HEK293 (cell line): ENCODE results near the gene SRSF4.

ENCODE experiments used
- CTCF ChIA-PET: fragments of 350-600 bp; formaldehyde crosslinking; extraction: SDS; loops from one replicate; lab custom pipeline; 2021; ENCODE audit warnings: antibody characterized with exemption; lab: Yijun Ruan, JAX
- POLR2A ChIA-PET: fragments of 300-600 bp; formaldehyde crosslinking; extraction: SDS; loops from one replicate; lab custom pipeline; 2020; ENCODE audit warnings: antibody characterized with exemption, inconsistent platforms; lab: Yijun Ruan, JAX
- H3K27ac ChIP-seq: fragments of 200-500 bp; sonication (Bioruptor generic); 2 replicates; pipeline ENCODE4 v1.5.1; 2014; ENCODE audit warnings: low read depth, low read length, control low read depth, inconsistent platforms; ENCODE audit errors: extremely low read depth
- H3K36me3 ChIP-seq, 2 experiments: fragments of 200-500 bp in 1 of 2; sonication (Bioruptor generic) in 1 of 2; 1 replicate in 1 of 2; 2 replicates in 1 of 2; pipeline ENCODE4 v1.5.1; 2014 to 2017; ENCODE audit warnings: inconsistent platforms in 2 of 2, low read length in 2 of 2; ENCODE audit not compliant: control insufficient read depth in 2 of 2, insufficient read depth in 1 of 2
- H3K4me1 ChIP-seq: fragments of 200-500 bp; sonication (Bioruptor generic); 2 replicates; pipeline ENCODE4 v1.5.1; 2014; ENCODE audit warnings: mild to moderate bottlenecking, low read length, inconsistent platforms; ENCODE audit not compliant: control insufficient read depth, insufficient read depth
- H3K4me3 ChIP-seq: 2 replicates; pipeline ENCODE4 v1.5.1; 2011; ENCODE audit warnings: low read depth, mild to moderate bottlenecking, control low read depth, low read length, moderate library complexity
- H3K9me3 ChIP-seq: fragments of 200-500 bp; sonication (Bioruptor generic); 2 replicates; pipeline ENCODE4 v1.5.1; 2014; ENCODE audit warnings: low read depth, low read length, inconsistent platforms; ENCODE audit not compliant: control insufficient read depth, insufficient read depth
- EGR2 ChIP-seq: fragments of 450-650 bp; formaldehyde crosslinking; IDR thresholded peaks from 2 replicates; pipeline ENCODE4 v1.5.1; 2016; ENCODE audit warnings: low read depth, missing biosample characterization, missing genetic modification characterization
- OVOL3 ChIP-seq: fragments of 450-650 bp; formaldehyde crosslinking; IDR thresholded peaks from 2 replicates; pipeline ENCODE4 v1.5.1; 2016; ENCODE audit warnings: missing biosample characterization, missing genetic modification characterization
- PRDM1 ChIP-seq: fragments of 450-650 bp; formaldehyde crosslinking; IDR thresholded peaks from 2 replicates; pipeline ENCODE4; 2016; ENCODE audit warnings: missing biosample characterization, missing genetic modification characterization
- SCRT2 ChIP-seq: fragments of 450-650 bp; formaldehyde crosslinking; IDR thresholded peaks from 2 replicates; pipeline ENCODE4 v1.5.1; 2016; ENCODE audit warnings: missing biosample characterization, missing genetic modification characterization
- ZBTB1 ChIP-seq: fragments of 450-650 bp; formaldehyde crosslinking; IDR thresholded peaks from 2 replicates; pipeline ENCODE4 v1.5.1; 2016; ENCODE audit warnings: missing biosample characterization, missing genetic modification characterization
- ZBTB8A ChIP-seq: fragments of 450-650 bp; formaldehyde crosslinking; IDR thresholded peaks from 2 replicates; pipeline ENCODE4 v1.5.1; 2016; ENCODE audit warnings: missing biosample characterization, missing genetic modification characterization
- ZFP41 ChIP-seq: fragments of 450-650 bp; formaldehyde crosslinking; IDR thresholded peaks from 2 replicates; pipeline ENCODE4 v1.5.1; 2016; ENCODE audit warnings: missing biosample characterization, missing genetic modification characterization, borderline replicate concordance
- ZNF121 ChIP-seq: fragments of 450-650 bp; formaldehyde crosslinking; IDR thresholded peaks from 2 replicates; pipeline ENCODE4 v1.5.1; 2016; ENCODE audit warnings: missing biosample characterization, missing genetic modification characterization
- ZNF169 ChIP-seq: fragments of 450-650 bp; formaldehyde crosslinking; IDR thresholded peaks from 2 replicates; pipeline ENCODE4 v1.5.1; 2016; ENCODE audit warnings: missing biosample characterization, missing genetic modification characterization
- ZNF2 ChIP-seq: fragments of 450-650 bp; formaldehyde crosslinking; IDR thresholded peaks from 2 replicates; pipeline ENCODE4 v1.5.1; 2016; ENCODE audit warnings: missing biosample characterization, missing genetic modification characterization
- ZNF223 ChIP-seq: fragments of 450-650 bp; formaldehyde crosslinking; IDR thresholded peaks from 2 replicates; pipeline ENCODE4 v1.5.1; 2016; ENCODE audit warnings: missing biosample characterization, missing genetic modification characterization
- ZNF24 ChIP-seq: fragments of 450-650 bp; formaldehyde crosslinking; IDR thresholded peaks from 2 replicates; pipeline ENCODE4 v1.5.1; 2016; ENCODE audit warnings: missing biosample characterization, missing genetic modification characterization
- ZNF561 ChIP-seq: fragments of 450-650 bp; IDR thresholded peaks from 2 replicates; pipeline ENCODE4 v1.5.1; 2018; ENCODE audit warnings: missing biosample characterization, missing genetic modification characterization, borderline replicate concordance
- ZNF654 ChIP-seq: fragments of 450-650 bp; formaldehyde crosslinking; IDR thresholded peaks from 2 replicates; pipeline ENCODE4 v1.5.1; 2016; ENCODE audit warnings: low read depth, missing biosample characterization, missing genetic modification characterization
- TF ChIP-seq, protein P1 (sequence below): fragments of 450-650 bp; formaldehyde crosslinking; IDR thresholded peaks from 2 replicates; pipeline ENCODE4 v1.5.1; 2016; ENCODE audit warnings: missing biosample characterization, missing genetic modification characterization
- TF ChIP-seq, protein P2 (sequence below): fragments of 450-650 bp; formaldehyde crosslinking; IDR thresholded peaks from 2 replicates; pipeline ENCODE4 v1.5.1; 2016; ENCODE audit warnings: missing biosample characterization, missing genetic modification characterization
- TF ChIP-seq, protein P3 (sequence below): fragments of 450-650 bp; formaldehyde crosslinking; IDR thresholded peaks from 2 replicates; pipeline ENCODE4; 2016; ENCODE audit warnings: missing biosample characterization, missing genetic modification characterization
- TF ChIP-seq, protein P4 (sequence below): fragments of 450-650 bp; formaldehyde crosslinking; IDR thresholded peaks from 2 replicates; pipeline ENCODE4 v1.5.1; 2016; ENCODE audit warnings: missing biosample characterization, missing genetic modification characterization
- TF ChIP-seq, protein P5 (sequence below): fragments of 450-650 bp; formaldehyde crosslinking; IDR thresholded peaks from 2 replicates; pipeline ENCODE4 v1.5.1; 2016; ENCODE audit warnings: missing biosample characterization, missing genetic modification characterization
- TF ChIP-seq, protein P6 (sequence below): fragments of 450-650 bp; formaldehyde crosslinking; IDR thresholded peaks from 2 replicates; pipeline ENCODE4 v1.5.1; 2016; ENCODE audit warnings: missing biosample characterization, missing genetic modification characterization
- TF ChIP-seq, protein P7 (sequence below): fragments of 450-650 bp; formaldehyde crosslinking; IDR thresholded peaks from 2 replicates; pipeline ENCODE4 v1.5.1; 2017; ENCODE audit warnings: missing biosample characterization, missing genetic modification characterization

Gene SRSF4

DNA sequence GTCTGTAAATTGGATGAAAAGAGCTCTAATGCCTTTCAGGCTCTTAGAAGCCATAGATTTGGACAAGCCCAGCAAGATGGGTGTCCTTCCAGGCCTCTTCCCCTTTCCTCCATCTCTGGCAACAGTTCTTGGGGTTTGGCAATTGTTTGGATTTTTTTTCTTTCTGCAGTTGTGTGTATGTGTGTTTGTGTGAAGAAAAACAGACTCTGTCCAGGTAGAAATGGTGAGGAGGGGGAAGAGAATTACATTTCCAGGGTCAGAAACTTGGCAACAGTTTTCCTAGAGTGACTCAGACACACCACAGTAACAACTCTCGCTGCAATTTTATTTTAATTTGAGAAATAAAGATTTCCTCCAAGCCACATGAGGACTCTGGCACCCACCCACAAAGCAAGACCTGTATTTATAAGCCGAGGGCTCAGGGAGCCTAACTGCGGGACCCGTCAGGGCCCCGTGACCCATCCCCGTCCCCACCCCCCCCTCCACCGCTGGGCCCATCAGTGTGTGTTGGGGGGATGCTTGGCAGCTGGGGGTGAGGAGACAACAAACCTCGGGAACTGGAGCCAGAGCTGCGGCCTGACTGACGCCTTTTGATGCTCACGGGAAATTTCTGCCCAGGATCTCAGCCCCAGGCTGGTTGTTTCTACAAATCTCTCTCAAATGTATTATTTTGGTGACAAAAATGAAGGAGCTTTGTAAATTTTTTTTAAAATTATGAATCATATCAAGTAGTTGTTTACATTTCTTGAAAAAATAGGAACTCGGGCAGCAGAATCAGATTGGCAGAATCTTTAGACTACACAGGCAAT, 62.4 kb downstream of the SRSF4 start (continued):
- TF ChIP-seq ZNF169 (tag by site-specific recombination): no peak
- TF ChIP-seq, protein P1, sequence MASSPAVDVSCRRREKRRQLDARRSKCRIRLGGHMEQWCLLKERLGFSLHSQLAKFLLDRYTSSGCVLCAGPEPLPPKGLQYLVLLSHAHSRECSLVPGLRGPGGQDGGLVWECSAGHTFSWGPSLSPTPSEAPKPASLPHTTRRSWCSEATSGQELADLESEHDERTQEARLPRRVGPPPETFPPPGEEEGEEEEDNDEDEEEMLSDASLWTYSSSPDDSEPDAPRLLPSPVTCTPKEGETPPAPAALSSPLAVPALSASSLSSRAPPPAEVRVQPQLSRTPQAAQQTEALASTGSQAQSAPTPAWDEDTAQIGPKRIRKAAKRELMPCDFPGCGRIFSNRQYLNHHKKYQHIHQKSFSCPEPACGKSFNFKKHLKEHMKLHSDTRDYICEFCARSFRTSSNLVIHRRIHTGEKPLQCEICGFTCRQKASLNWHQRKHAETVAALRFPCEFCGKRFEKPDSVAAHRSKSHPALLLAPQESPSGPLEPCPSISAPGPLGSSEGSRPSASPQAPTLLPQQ: no peak
- no peak for TF ChIP-seq ZBTB8A (tag by site-specific recombination)
- no peak for TF ChIP-seq ZNF654 (tag by site-specific recombination)
- no peak for TF ChIP-seq ZFP41 (tag by site-specific recombination)
- TF ChIP-seq ZNF2: no peak
- TF ChIP-seq, protein P2, sequence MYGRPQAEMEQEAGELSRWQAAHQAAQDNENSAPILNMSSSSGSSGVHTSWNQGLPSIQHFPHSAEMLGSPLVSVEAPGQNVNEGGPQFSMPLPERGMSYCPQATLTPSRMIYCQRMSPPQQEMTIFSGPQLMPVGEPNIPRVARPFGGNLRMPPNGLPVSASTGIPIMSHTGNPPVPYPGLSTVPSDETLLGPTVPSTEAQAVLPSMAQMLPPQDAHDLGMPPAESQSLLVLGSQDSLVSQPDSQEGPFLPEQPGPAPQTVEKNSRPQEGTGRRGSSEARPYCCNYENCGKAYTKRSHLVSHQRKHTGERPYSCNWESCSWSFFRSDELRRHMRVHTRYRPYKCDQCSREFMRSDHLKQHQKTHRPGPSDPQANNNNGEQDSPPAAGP (tag by site-specific recombination): no peak
- no peak for TF ChIP-seq PRDM1 (tag by site-specific recombination)
- no peak for TF ChIP-seq ZBTB1
- TF ChIP-seq, protein P3, sequence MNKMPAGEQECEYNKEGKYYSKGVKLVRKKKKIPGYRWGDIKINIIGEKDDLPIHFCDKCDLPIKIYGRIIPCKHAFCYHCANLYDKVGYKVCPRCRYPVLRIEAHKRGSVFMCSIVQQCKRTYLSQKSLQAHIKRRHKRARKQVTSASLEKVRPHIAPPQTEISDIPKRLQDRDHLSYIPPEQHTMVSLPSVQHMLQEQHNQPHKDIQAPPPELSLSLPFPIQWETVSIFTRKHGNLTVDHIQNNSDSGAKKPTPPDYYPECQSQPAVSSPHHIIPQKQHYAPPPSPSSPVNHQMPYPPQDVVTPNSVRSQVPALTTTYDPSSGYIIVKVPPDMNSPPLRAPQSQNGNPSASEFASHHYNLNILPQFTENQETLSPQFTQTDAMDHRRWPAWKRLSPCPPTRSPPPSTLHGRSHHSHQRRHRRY (tag by site-specific recombination): no peak
- no peak for TF ChIP-seq ZNF121 (tag by site-specific recombination)
- TF ChIP-seq ZNF561 (tag by site-specific recombination): no peak

GRCh38 chr1:29117381-29117780, 64.3 kb downstream of the SRSF4 start:
- CTCF ChIA-PET: interaction anchor here (0.6 to 2.0 kb wide), 6 partner anchors 10 to 85 kb away, joined by 3 to 7 read pairs (median 6); no protein-coding TSS in a partner anchor
- POLR2A ChIA-PET: no interaction called here
- TF ChIP-seq ZNF24 (tag by site-specific recombination): no peak
- TF ChIP-seq, protein P4, sequence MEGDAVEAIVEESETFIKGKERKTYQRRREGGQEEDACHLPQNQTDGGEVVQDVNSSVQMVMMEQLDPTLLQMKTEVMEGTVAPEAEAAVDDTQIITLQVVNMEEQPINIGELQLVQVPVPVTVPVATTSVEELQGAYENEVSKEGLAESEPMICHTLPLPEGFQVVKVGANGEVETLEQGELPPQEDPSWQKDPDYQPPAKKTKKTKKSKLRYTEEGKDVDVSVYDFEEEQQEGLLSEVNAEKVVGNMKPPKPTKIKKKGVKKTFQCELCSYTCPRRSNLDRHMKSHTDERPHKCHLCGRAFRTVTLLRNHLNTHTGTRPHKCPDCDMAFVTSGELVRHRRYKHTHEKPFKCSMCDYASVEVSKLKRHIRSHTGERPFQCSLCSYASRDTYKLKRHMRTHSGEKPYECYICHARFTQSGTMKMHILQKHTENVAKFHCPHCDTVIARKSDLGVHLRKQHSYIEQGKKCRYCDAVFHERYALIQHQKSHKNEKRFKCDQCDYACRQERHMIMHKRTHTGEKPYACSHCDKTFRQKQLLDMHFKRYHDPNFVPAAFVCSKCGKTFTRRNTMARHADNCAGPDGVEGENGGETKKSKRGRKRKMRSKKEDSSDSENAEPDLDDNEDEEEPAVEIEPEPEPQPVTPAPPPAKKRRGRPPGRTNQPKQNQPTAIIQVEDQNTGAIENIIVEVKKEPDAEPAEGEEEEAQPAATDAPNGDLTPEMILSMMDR (tag by site-specific recombination): 0 out of 2 replicates have a peak, but pooled peaks have one; percentile 23
- no peaks in the 10 kb centered on the region for H3K4me1 ChIP-seq
- no peak overlapping the region for H3K27ac ChIP-seq
- no peaks in the 10 kb centered on the region for H3K9me3 ChIP-seq
- H3K36me3 ChIP-seq: peaks cover 6 to 48% of the 10 kb centered on the region in 2 experiments; a peak in 2 of 3 replicates
- H3K4me3 ChIP-seq: no peak overlapping the region

DNA sequence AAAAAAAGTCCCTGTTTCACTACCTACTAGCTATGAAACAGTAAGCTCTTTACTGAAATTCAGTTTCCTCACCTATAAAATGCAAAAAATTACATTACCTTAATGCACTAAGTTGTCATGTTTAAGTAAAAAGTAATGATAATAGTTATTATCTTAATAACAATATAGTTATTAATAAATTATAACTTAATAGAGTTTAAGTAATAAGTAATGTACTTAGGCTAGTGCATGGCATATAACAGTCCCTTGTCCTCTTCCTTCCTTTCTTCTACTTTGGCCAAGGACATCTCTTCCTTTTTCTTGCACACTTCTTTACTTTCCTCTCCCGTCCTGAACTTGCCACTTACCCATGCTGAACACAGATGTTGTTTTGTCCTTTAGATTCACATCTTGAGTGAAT, 67.0 kb downstream of the SRSF4 start:
- ChIA-PET POLR2A (no interaction called here), CTCF (interaction anchor here (0.7 to 0.9 kb wide), 2 partner anchors 88 to 129 kb away, joined by 3 read pairs; no protein-coding TSS in a partner anchor)
- peaks cover 7 to 64% of the 10 kb centered on the region in 2 experiments; a peak in 2 of 3 replicates for H3K36me3 ChIP-seq
- H3K27ac ChIP-seq: no peak overlapping the region
- H3K4me1 ChIP-seq: no peaks in the 10 kb centered on the region
- H3K9me3 ChIP-seq: no peaks in the 10 kb centered on the region
- H3K4me3 ChIP-seq: no peak overlapping the region
- TF ChIP-seq EGR2 (no peak), OVOL3 (tag by site-specific recombination) (no peak), ZNF223 (tag by site-specific recombination) (no peak), SCRT2 (no peak)
- TF ChIP-seq, protein P5, sequence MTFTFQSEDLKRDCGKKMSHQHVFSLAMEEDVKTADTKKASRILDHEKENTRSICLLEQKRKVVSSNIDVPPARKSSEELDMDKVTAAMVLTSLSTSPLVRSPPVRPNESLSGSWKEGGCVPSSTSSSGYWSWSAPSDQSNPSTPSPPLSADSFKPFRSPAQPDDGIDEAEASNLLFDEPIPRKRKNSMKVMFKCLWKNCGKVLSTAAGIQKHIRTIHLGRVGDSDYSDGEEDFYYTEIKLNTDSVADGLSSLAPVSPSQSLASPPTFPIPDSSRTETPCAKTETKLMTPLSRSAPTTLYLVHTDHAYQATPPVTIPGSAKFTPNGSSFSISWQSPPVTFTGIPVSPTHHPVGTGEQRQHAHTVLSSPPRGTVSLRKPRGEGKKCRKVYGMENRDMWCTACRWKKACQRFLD (tag by site-specific recombination): no peak
- TF ChIP-seq, protein P6, sequence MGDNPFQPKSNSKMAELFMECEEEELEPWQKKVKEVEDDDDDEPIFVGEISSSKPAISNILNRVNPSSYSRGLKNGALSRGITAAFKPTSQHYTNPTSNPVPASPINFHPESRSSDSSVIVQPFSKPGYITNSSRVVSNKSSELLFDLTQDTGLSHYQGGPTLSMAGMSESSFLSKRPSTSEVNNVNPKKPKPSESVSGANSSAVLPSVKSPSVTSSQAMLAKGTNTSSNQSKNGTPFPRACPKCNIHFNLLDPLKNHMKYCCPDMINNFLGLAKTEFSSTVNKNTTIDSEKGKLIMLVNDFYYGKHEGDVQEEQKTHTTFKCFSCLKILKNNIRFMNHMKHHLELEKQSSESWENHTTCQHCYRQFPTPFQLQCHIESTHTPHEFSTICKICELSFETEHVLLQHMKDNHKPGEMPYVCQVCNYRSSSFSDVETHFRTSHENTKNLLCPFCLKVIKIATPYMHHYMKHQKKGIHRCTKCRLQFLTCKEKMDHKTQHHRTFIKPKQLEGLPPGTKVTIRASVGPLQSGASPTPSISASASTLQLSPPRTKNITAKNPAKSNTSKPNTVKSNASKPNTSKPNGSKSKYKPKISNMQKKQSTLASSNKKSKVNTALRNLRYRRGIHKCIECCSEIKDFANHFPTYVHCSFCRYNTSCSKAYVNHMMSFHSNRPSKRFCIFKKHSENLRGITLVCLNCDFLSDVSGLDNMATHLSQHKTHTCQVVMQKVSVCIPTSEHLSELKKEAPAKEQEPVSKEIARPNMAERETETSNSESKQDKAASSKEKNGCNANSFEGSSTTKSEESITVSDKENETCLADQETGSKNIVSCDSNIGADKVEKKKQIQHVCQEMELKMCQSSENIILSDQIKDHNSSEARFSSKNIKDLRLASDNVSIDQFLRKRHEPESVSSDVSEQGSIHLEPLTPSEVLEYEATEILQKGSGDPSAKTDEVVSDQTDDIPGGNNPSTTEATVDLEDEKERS (tag by site-specific recombination): no peak
- TF ChIP-seq, protein P7, sequence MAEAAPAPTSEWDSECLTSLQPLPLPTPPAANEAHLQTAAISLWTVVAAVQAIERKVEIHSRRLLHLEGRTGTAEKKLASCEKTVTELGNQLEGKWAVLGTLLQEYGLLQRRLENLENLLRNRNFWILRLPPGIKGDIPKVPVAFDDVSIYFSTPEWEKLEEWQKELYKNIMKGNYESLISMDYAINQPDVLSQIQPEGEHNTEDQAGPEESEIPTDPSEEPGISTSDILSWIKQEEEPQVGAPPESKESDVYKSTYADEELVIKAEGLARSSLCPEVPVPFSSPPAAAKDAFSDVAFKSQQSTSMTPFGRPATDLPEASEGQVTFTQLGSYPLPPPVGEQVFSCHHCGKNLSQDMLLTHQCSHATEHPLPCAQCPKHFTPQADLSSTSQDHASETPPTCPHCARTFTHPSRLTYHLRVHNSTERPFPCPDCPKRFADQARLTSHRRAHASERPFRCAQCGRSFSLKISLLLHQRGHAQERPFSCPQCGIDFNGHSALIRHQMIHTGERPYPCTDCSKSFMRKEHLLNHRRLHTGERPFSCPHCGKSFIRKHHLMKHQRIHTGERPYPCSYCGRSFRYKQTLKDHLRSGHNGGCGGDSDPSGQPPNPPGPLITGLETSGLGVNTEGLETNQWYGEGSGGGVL (tag by site-specific recombination): no peak
